Measurements from ENCODE around the gene TSPAN14. TPM values are rescaled to one million over a fixed set of nuclear protein-coding genes. Genes with fewer than 3 reads are reported as not detected.

TSPAN14 gene
- total RNA-seq, 6 donors from 2014 or later = 52.1 to 157 (median 111) TPM

GRCh38 chr10:80538481-80539185 is 84.5 kb downstream of the TSPAN14 start:
- no peak for TF ChIP-seq POLR2A (IDR thresholded peaks at IDR 0.05)
- no peak for TF ChIP-seq POLR2AphosphoS5 (IDR thresholded peaks at IDR 0.05)
- TF ChIP-seq CTCF (IDR thresholded peaks at IDR 0.05) = no peak
- TF ChIP-seq EP300 (IDR thresholded peaks at IDR 0.05) = no peak
- Histone ChIP-seq H3K9me3 (no peaks in the 10 kb centered on the region), H3K4me1 (peaks cover 17 to 34% (median 26%) of the 10 kb centered on the region in 4 donors), H3K27me3 (no peaks in the 10 kb centered on the region), H3K4me3 (no peak overlapping the region), H3K36me3 (no peaks in the 10 kb centered on the region), H3K27ac (no peak overlapping the region)
- no peak for DNase-seq
- 91 to 95% methylated on average over 7 to 16 of the region's 16 CpGs for WGBS, 2 donors
- ATAC-seq (ENCODE audit: low FRiP score in 2 of 2) = no peak

GRCh38 chr10:80539421-80540031 is 85.4 kb downstream of the TSPAN14 start:
- DNase-seq (peak in 1 of 2 donors; percentile 55), ATAC-seq (ENCODE audit: low FRiP score in 2 of 2) (no peak)
- Histone ChIP-seq H3K27ac (no peak overlapping the region), H3K4me3 (no peak overlapping the region), H3K36me3 (no peaks in the 10 kb centered on the region), H3K27me3 (no peaks in the 10 kb centered on the region), H3K4me1 (peaks cover 17 to 34% (median 26%) of the 10 kb centered on the region in 4 donors), H3K9me3 (no peaks in the 10 kb centered on the region)
- 50 to 86% methylated on average over 1 to 5 of the region's 7 CpGs for WGBS, 2 donors
- TF ChIP-seq POLR2AphosphoS5 (IDR thresholded peaks at IDR 0.05) (no peak), POLR2A (IDR thresholded peaks at IDR 0.05) (no peak), CTCF (IDR thresholded peaks at IDR 0.05) (no peak), EP300 (IDR thresholded peaks at IDR 0.05) (no peak)

GRCh38 chr10:80540136-80540535 is 86.0 kb downstream of the TSPAN14 start:
- peaks cover 17 to 34% (median 26%) of the 10 kb centered on the region in 4 donors for H3K4me1 ChIP-seq
- ATAC-seq (ENCODE audit: low FRiP score in 2 of 2) (no peak), DNase-seq (peak in 1 of 2 donors; percentile 30)
- H3K27ac ChIP-seq = peak overlapping the region in 2 of 4 donors; percentile 60 to 61
- H3K27me3 ChIP-seq = no peaks in the 10 kb centered on the region
- no peak for TF ChIP-seq EP300 (IDR thresholded peaks at IDR 0.05)
- no peak for TF ChIP-seq POLR2AphosphoS5 (IDR thresholded peaks at IDR 0.05)
- no peak for TF ChIP-seq POLR2A (IDR thresholded peaks at IDR 0.05)
- no peak for TF ChIP-seq CTCF (IDR thresholded peaks at IDR 0.05)
- no peaks in the 10 kb centered on the region for H3K9me3 ChIP-seq
- WGBS, 2 donors = 90% methylated on average over 11 of the region's 11 CpGs
- H3K4me3 ChIP-seq = no peak overlapping the region
- no peaks in the 10 kb centered on the region for H3K36me3 ChIP-seq

- peaks cover 17 to 32% (median 26%) of the 10 kb centered on the region in 4 donors for H3K4me1 ChIP-seq
- H3K27ac ChIP-seq = peak overlapping the region; percentile 60 to 72 (median 60)
- H3K9me3 ChIP-seq = no peaks in the 10 kb centered on the region
- DNase-seq = no peak
- no peak for ATAC-seq (ENCODE audit: low FRiP score in 2 of 2)
- no peaks in the 10 kb centered on the region for H3K27me3 ChIP-seq
- TF ChIP-seq EP300 (IDR thresholded peaks at IDR 0.05) = no peak
- no peak for TF ChIP-seq POLR2A (IDR thresholded peaks at IDR 0.05)
- no peaks in the 10 kb centered on the region for H3K36me3 ChIP-seq
- 36 to 47% methylated on average over 8 to 9 of the region's 9 CpGs for WGBS, 2 donors
- H3K4me3 ChIP-seq = peak overlapping the region in 3 of 4 donors; percentile 25 to 41 (median 31)
These were observed 86.5 kb downstream of the TSPAN14 start for GRCh38 chr10:80540618-80540980.

GRCh38 chr10:80540981-80541750 is 87.1 kb downstream of the TSPAN14 start:
- no peak for TF ChIP-seq CTCF (IDR thresholded peaks at IDR 0.05)
- TF ChIP-seq POLR2A (IDR thresholded peaks at IDR 0.05) = no peak
- peak in 1 of 2 donors; percentile 17 for TF ChIP-seq POLR2AphosphoS5 (IDR thresholded peaks at IDR 0.05)
- TF ChIP-seq EP300 (IDR thresholded peaks at IDR 0.05) = peak in 1 of 4 donors; percentile 41
- ATAC-seq (ENCODE audit: low FRiP score in 2 of 2) (peak in 1 of 2 donors; percentile 42), DNase-seq (peak in 1 of 2 donors; percentile 64)
- Histone ChIP-seq H3K27me3 (no peaks in the 10 kb centered on the region), H3K4me3 (peak overlapping the region in 3 of 4 donors; percentile 25 to 41 (median 31)), H3K36me3 (no peaks in the 10 kb centered on the region), H3K9me3 (no peaks in the 10 kb centered on the region), H3K27ac (peak overlapping the region; percentile 60 to 72 (median 60)), H3K4me1 (peaks cover 17 to 30% (median 25%) of the 10 kb centered on the region in 4 donors)
- WGBS, 2 donors = 40 to 42% methylated on average over 11 of the region's 11 CpGs
